SK-N-SH (cell line): ENCODE results near the gene PLA2G3. TPM values are rescaled to one million over a fixed set of nuclear protein-coding genes. Genes with fewer than 3 reads are reported as not detected.
A peak's percentile ranks its signal among the peaks of the same experiment; 100 is the strongest.
"Not testable (repeated sequence)": the region's sequence is repeated elsewhere in the genome, so short reads cannot be mapped to it uniquely, and the experiment has no call there.

Experiments used
- CTCF ChIA-PET: fragments of 300-600, 350-600 bp; formaldehyde crosslinking; extraction: SDS; loops from one replicate; lab custom pipeline; 2021; lab: Yijun Ruan, JAX
- POLR2A ChIA-PET: fragments of 350-600 bp; sonication (Branson Sonifier 250); formaldehyde crosslinking; extraction: SDS; loops from one replicate; lab custom pipeline; 2020; ENCODE audit warnings: antibody characterized with exemption, inconsistent platforms; lab: Yijun Ruan, JAX
- DNase-seq: peaks from one replicate; pipeline ENCODE4 v3.0.0; 2012
- H2AFZ ChIP-seq: fragments of 200-600 bp; sonication (generic); 2 replicates; pipeline ENCODE4 v1.8.1; 2016; ENCODE audit warnings: antibody characterized with exemption, mild to moderate bottlenecking, low read depth
- H3F3A ChIP-seq: fragments of 200-600 bp; sonication (generic); replicated peaks from 2 replicates; pipeline ENCODE3; 2016; ENCODE audit warnings: antibody characterized with exemption, mild to moderate bottlenecking; ENCODE audit not compliant: insufficient read depth
- H3K27ac ChIP-seq, 2 experiments: fragments of 200-500 bp in 1 of 2; fragments of 200-600 bp in 1 of 2; sonication (Bioruptor generic) in 1 of 2; sonication (generic), shearing (Covaris generic) in 1 of 2; 2 replicates each; pipeline versions ENCODE4 v1.5.1 to v1.6.1; 2014 to 2016; ENCODE audit warnings: low read depth in 2 of 2, inconsistent platforms in 1 of 2, low read length in 1 of 2, mild to moderate bottlenecking in 1 of 2, mixed read lengths in 1 of 2
- H3K27me3 ChIP-seq: fragments of 200-600 bp; sonication (generic), shearing (Covaris generic); 2 replicates; pipeline ENCODE4 v1.6.1; 2016; ENCODE audit warnings: mixed run types; ENCODE audit not compliant: insufficient read depth
- H3K36me3 ChIP-seq, 2 experiments: fragments of 200-500 bp in 1 of 2; fragments of 200-600 bp in 1 of 2; sonication (Bioruptor generic) in 1 of 2; sonication (generic) in 1 of 2; replicated peaks in 1 of 2; 2 replicates each; pipeline versions ENCODE3 to v1.5.1; 2014 to 2016; ENCODE audit warnings: low read length in 1 of 2, mild to moderate bottlenecking in 1 of 2; ENCODE audit not compliant: insufficient read depth in 2 of 2, control insufficient read depth in 1 of 2
- H3K4me1 ChIP-seq, 2 experiments: fragments of 200-500 bp in 1 of 2; fragments of 200-600 bp in 1 of 2; sonication (Bioruptor generic) in 1 of 2; sonication (generic), shearing (Covaris generic) in 1 of 2; 2 replicates each; pipeline versions ENCODE4 v1.5.1 to v1.6.1; 2014 to 2016; ENCODE audit warnings: low read depth in 1 of 2, low read length in 1 of 2, mixed run types in 1 of 2; ENCODE audit not compliant: insufficient read depth in 2 of 2, control insufficient read depth in 1 of 2
- H3K4me2 ChIP-seq: fragments of 200-600 bp; sonication (generic), shearing (Covaris generic); 2 replicates; pipeline ENCODE4 v1.6.1; 2017; ENCODE audit warnings: mixed run types
- H3K4me3 ChIP-seq, 2 experiments: fragments of 200-500 bp in 1 of 2; fragments of 200-600 bp in 1 of 2; sonication (Bioruptor generic) in 1 of 2; sonication (generic), shearing (Covaris generic) in 1 of 2; 2 replicates each; pipeline versions ENCODE4 v1.5.1 to v1.8.1; 2014 to 2016; ENCODE audit warnings: low read depth in 2 of 2, inconsistent platforms in 1 of 2, low read length in 1 of 2, mild to moderate bottlenecking in 1 of 2, mixed read lengths in 1 of 2, moderate library complexity in 1 of 2
- H3K79me2 ChIP-seq: fragments of 200-600 bp; sonication (generic); 2 replicates; pipeline ENCODE4 v1.8.1; 2017; ENCODE audit warnings: mild to moderate bottlenecking; ENCODE audit not compliant: insufficient read depth
- H3K9ac ChIP-seq: fragments of 200-600 bp; sonication (generic); 2 replicates; pipeline ENCODE4 v1.6.1; 2017; ENCODE audit warnings: mixed run types
- H3K9me2 ChIP-seq: fragments of 200-600 bp; sonication (generic); 2 replicates; pipeline ENCODE4 v1.6.1; 2017; ENCODE audit warnings: mixed run types
- H3K9me3 ChIP-seq: fragments of 200-600 bp; sonication (generic); 2 replicates; pipeline ENCODE4 v1.6.1; 2017; ENCODE audit warnings: mixed run types, mild to moderate bottlenecking, moderate library complexity
- H4K20me1 ChIP-seq: fragments of 200-600 bp; sonication (generic); 2 replicates; pipeline ENCODE4 v1.6.1; 2017; ENCODE audit warnings: mild to moderate bottlenecking, mixed run types; ENCODE audit not compliant: insufficient read depth
- CHD2 ChIP-seq: fragments of 150-350 bp; IDR thresholded peaks from 2 replicates; pipeline ENCODE4 v1.6.1; 2018; ENCODE audit warnings: low read length; ENCODE audit not compliant: partially characterized antibody
- EZH2phosphoT487 ChIP-seq: fragments of 200-600 bp; sonication (generic); IDR thresholded peaks from 2 replicates; pipeline ENCODE4 v1.6.1; 2017; ENCODE audit warnings: low read depth, mixed run types, mild to moderate bottlenecking, antibody characterized with exemption, moderate library complexity, borderline replicate concordance
- FOSL2 ChIP-seq: IDR thresholded peaks from 2 replicates; pipeline ENCODE4 v1.4.0; 2012; ENCODE audit warnings: low read depth, mild to moderate bottlenecking, moderate library complexity, borderline replicate concordance
- FOXM1 ChIP-seq: IDR thresholded peaks from 2 replicates; pipeline ENCODE4 v1.4.0; 2012; ENCODE audit warnings: low read depth, mild to moderate bottlenecking
- GABPA ChIP-seq: IDR thresholded peaks from 2 replicates; pipeline ENCODE4 v1.4.0; 2012; ENCODE audit warnings: low read depth, mild to moderate bottlenecking
- GATA2 ChIP-seq: sonication (generic); formaldehyde crosslinking; IDR thresholded peaks from 2 replicates; pipeline ENCODE4 v1.5.0; 2020; ENCODE audit warnings: mild to moderate bottlenecking, missing genetic modification reagents
- NFIC ChIP-seq: IDR thresholded peaks from 2 replicates; pipeline ENCODE4 v1.4.0; 2012; ENCODE audit warnings: borderline replicate concordance
- NRF1 ChIP-seq: IDR thresholded peaks from 2 replicates; pipeline ENCODE4 v1.6.1; 2012; ENCODE audit warnings: low read depth, mild to moderate bottlenecking, low read length
- RCOR1 ChIP-seq: fragments of 150-350 bp; IDR thresholded peaks from 2 replicates; pipeline ENCODE4 v1.6.1; 2017; ENCODE audit warnings: antibody characterized with exemption, low read length
- RFX5 ChIP-seq: IDR thresholded peaks from 2 replicates; pipeline ENCODE4 v1.6.1; 2012; ENCODE audit warnings: mild to moderate bottlenecking, improper control_type of control experiment, low read length
- TAF1 ChIP-seq: IDR thresholded peaks from 2 replicates; pipeline ENCODE4 v1.6.1; 2012; ENCODE audit warnings: low read depth, mild to moderate bottlenecking, low read length, moderate library complexity, borderline replicate concordance
- TCF12 ChIP-seq: IDR thresholded peaks from 2 replicates; pipeline ENCODE4 v1.4.0; 2012
- USF2 ChIP-seq: fragments of 150-350 bp; IDR thresholded peaks from 2 replicates; pipeline ENCODE4 v1.6.1; 2017; ENCODE audit warnings: antibody characterized with exemption, low read length, low read depth, borderline replicate concordance
- YY1 ChIP-seq: IDR thresholded peaks from 2 replicates; pipeline ENCODE4 v1.4.0; 2012; ENCODE audit warnings: low read depth, mild to moderate bottlenecking
- ZBTB33 ChIP-seq: IDR thresholded peaks from 2 replicates; pipeline ENCODE4 v1.4.0; 2012; ENCODE audit warnings: low read depth, borderline replicate concordance
- WGBS: methylation state at CpG from one replicate; pipeline ENCODE4 v1.1.6; 2017; ENCODE audit warnings: low lambda C conversion rate; 5-methylcytosine and 5-hydroxymethylcytosine counted together
- polyA plus RNA-seq, 3 experiments: library from polyadenylated mRNA; depleted of rRNA; stranded (reverse); fragments of >200 nt; gene quantifications; 2 replicates each; pipeline ENCODE4 v1.2.3, GENCODE V29; 2012

PLA2G3 gene
- polyA plus RNA-seq, 1 of the 3 experiments (the other 2 are of a cell fraction), result not detected

- Histone ChIP-seq H3K27me3 (no peaks in the 10 kb centered on the region), H3K36me3 (peaks cover 6 to 24% of the 10 kb centered on the region in 2 experiments), H3K4me2 (no peak overlapping the region), H3K4me3 (no peak overlapping the region), H3F3A (peaks cover 23% of the 10 kb centered on the region), H3K79me2 (no peaks in the 10 kb centered on the region), H3K9ac (no peak overlapping the region), H3K4me1 (no peaks in the 10 kb centered on the region; a peak in 1 of 4 replicates), H3K9me2 (no peaks in the 10 kb centered on the region), H3K27ac (no peak overlapping the region), H4K20me1 (no peaks in the 10 kb centered on the region), H2AFZ (no peak overlapping the region), H3K9me3 (no peaks in the 10 kb centered on the region)
- DNase-seq, result peak; percentile 58
- WGBS, result 96% methylated on average over 35 of the region's 36 CpGs
- ChIA-PET POLR2A (no interaction called here), CTCF (interaction anchor here (0.6 to 2.2 kb wide), 5 partner anchors 9 to 215 kb away, joined by 3 to 10 read pairs (median 3); partner anchors contain the start of genes RNF185 and SELENOM)
- TF ChIP-seq GABPA, result no peak
- no peak for TF ChIP-seq YY1
- no peak for TF ChIP-seq EZH2phosphoT487
- TF ChIP-seq RFX5, result no peak
- no peak for TF ChIP-seq USF2
- no peak for TF ChIP-seq NRF1
- no peak for TF ChIP-seq FOSL2
- no peak for TF ChIP-seq CHD2
- no peak for TF ChIP-seq TCF12
- TF ChIP-seq GATA2 (CRISPR knock-in tag), result no peak
- no peak for TF ChIP-seq NFIC
- TF ChIP-seq FOXM1, result no peak
- no peak for TF ChIP-seq RCOR1
- no peak for TF ChIP-seq ZBTB33
Measured at GRCh38 chr22:31098632-31099110, 41.6 kb downstream of the PLA2G3 start.

GRCh38 chr22:31097941-31098631, 42.2 kb downstream of the PLA2G3 start:
- ChIA-PET POLR2A (no interaction called here), CTCF (interaction anchor here (0.6 to 2.2 kb wide), 5 partner anchors 8 to 215 kb away, joined by 3 to 10 read pairs (median 3); partner anchors contain the start of genes RNF185 and SELENOM)
- no peak overlapping the region for H2AFZ ChIP-seq
- no peaks in the 10 kb centered on the region for H3K9me2 ChIP-seq
- no peak overlapping the region for H3K27ac ChIP-seq
- H3K36me3 ChIP-seq, result peaks cover 6 to 24% of the 10 kb centered on the region in 2 experiments
- DNase-seq, result no peak
- no peaks in the 10 kb centered on the region for H3K27me3 ChIP-seq
- no peaks in the 10 kb centered on the region for H3K79me2 ChIP-seq
- 96% methylated on average over 10 of the region's 10 CpGs for WGBS
- H4K20me1 ChIP-seq, result no peaks in the 10 kb centered on the region
- no peaks in the 10 kb centered on the region for H3K9me3 ChIP-seq
- no peak for TF ChIP-seq TAF1
- no peak overlapping the region for H3K4me3 ChIP-seq
- peaks cover 20% of the 10 kb centered on the region for H3F3A ChIP-seq
- no peak overlapping the region for H3K4me2 ChIP-seq
- no peak overlapping the region for H3K9ac ChIP-seq
- H3K4me1 ChIP-seq, result no peaks in the 10 kb centered on the region; a peak in 1 of 4 replicates

GRCh38 chr22:31097539-31097938, 42.8 kb downstream of the PLA2G3 start:
- 97% methylated on average over 5 of the region's 5 CpGs for WGBS
- H3K27ac ChIP-seq, H4K20me1 ChIP-seq, DNase-seq, H3K4me3 ChIP-seq, H3K4me1 ChIP-seq, H2AFZ ChIP-seq, H3K9ac ChIP-seq, H3K79me2 ChIP-seq, POLR2A ChIA-PET, H3K4me2 ChIP-seq, H3K27me3 ChIP-seq, H3K9me2 ChIP-seq, H3K9me3 ChIP-seq: not testable (repeated sequence)
- Histone ChIP-seq H3K36me3 (peaks cover 6 to 28% of the 10 kb centered on the region in 2 experiments), H3F3A (peaks cover 16% of the 10 kb centered on the region)
- CTCF ChIA-PET, result interaction anchor here (1.4 kb wide), 1 partner anchor 62 kb away, joined by 3 read pairs; the partner anchor contains the start of gene RNF185
